Measurements from ENCODE around the gene TNFAIP2.
"Not testable (repeated sequence)": the region's sequence is repeated elsewhere in the genome, so short reads cannot be mapped to it uniquely, and the experiment has no call there.

The TNFAIP2 gene

GRCh38 chr14:103155826-103156394 is 32.6 kb downstream of the TNFAIP2 start:
- no peak for DNase-seq (ENCODE audit: low read depth in 3 of 3)

GRCh38 chr14:103156651-103157378 is 33.6 kb downstream of the TNFAIP2 start:
- no peak for DNase-seq (ENCODE audit: low read depth in 3 of 3)

GRCh38 chr14:103157969-103158368 is 34.7 kb downstream of the TNFAIP2 start:
- DNase-seq (ENCODE audit: low read depth in 3 of 3) = no peak

- DNase-seq (ENCODE audit: low read depth in 3 of 3) = no peak
Observed at GRCh38 chr14:103158688-103159087, 35.4 kb downstream of the TNFAIP2 start.

- no peak for DNase-seq (ENCODE audit: low read depth in 3 of 3)
Observed at GRCh38 chr14:103160321-103161053, 37.2 kb downstream of the TNFAIP2 start.

- no peak for DNase-seq (ENCODE audit: low read depth in 3 of 3)
Observed at GRCh38 chr14:103161054-103161397, 37.8 kb downstream of the TNFAIP2 start.

GRCh38 chr14:103163199-103163598 is 39.9 kb downstream of the TNFAIP2 start:
- no peak for DNase-seq (ENCODE audit: low read depth in 3 of 3)

- DNase-seq (ENCODE audit: low read depth in 3 of 3) = no peak
Observed at GRCh38 chr14:103164006-103164405, 40.7 kb downstream of the TNFAIP2 start.

GRCh38 chr14:103164779-103165178 is 41.5 kb downstream of the TNFAIP2 start:
- DNase-seq (ENCODE audit: low read depth in 3 of 3) = no peak

GRCh38 chr14:103165323-103165722 is 42.1 kb downstream of the TNFAIP2 start:
- DNase-seq (ENCODE audit: low read depth in 3 of 3) = no peak

- DNase-seq (ENCODE audit: low read depth in 3 of 3) = no peak
Observed at GRCh38 chr14:103169954-103170353, 46.7 kb downstream of the TNFAIP2 start.

GRCh38 chr14:103171206-103171605 is 47.9 kb downstream of the TNFAIP2 start:
- not testable (repeated sequence) for DNase-seq (ENCODE audit: low read depth in 3 of 3)

GRCh38 chr14:103172921-103173320 is 49.7 kb downstream of the TNFAIP2 start:
- DNase-seq (ENCODE audit: low read depth in 3 of 3) = no peak

GRCh38 chr14:103173887-103174286 is 50.6 kb downstream of the TNFAIP2 start:
- not testable (repeated sequence) for DNase-seq (ENCODE audit: low read depth in 3 of 3)

GRCh38 chr14:103176176-103176575 is 52.9 kb downstream of the TNFAIP2 start:
- not testable (repeated sequence) for DNase-seq (ENCODE audit: low read depth in 3 of 3)

- DNase-seq (ENCODE audit: low read depth in 3 of 3) = no peak
Observed at GRCh38 chr14:103177376-103177775, 54.1 kb downstream of the TNFAIP2 start.

GRCh38 chr14:103178521-103178920 is 55.3 kb downstream of the TNFAIP2 start:
- no peak for DNase-seq (ENCODE audit: low read depth in 3 of 3)

GRCh38 chr14:103179094-103179493 is 55.8 kb downstream of the TNFAIP2 start:
- DNase-seq (ENCODE audit: low read depth in 3 of 3) = no peak

- DNase-seq (ENCODE audit: low read depth in 3 of 3) = no peak
Observed at GRCh38 chr14:103180331-103180730, 57.1 kb downstream of the TNFAIP2 start.

- DNase-seq (ENCODE audit: low read depth in 3 of 3) = no peak
Observed at GRCh38 chr14:103184046-103184445, 60.8 kb downstream of the TNFAIP2 start.

- DNase-seq (ENCODE audit: low read depth in 3 of 3) = no peak
Observed at GRCh38 chr14:103185051-103186029, 62.1 kb downstream of the TNFAIP2 start.
